Transverse colon (tissue), 4 donors: ENCODE measurements around the gene LARGE1. TPM values are rescaled to one million over a fixed set of nuclear protein-coding genes. Genes with fewer than 3 reads are reported as not detected.

Source experiments
- DNase-seq: peaks from one replicate; pipeline ENCODE4 v3.0.0-alpha.2; 2019
- H3K27ac ChIP-seq, 4 donors: fragments of 200-600 bp; sonication (generic); 2 replicates each; pipeline ENCODE4 v1.5.1; 2016 to 2018; ENCODE audit warnings: inconsistent platforms in 4 of 4
- H3K27me3 ChIP-seq: fragments of 200-600 bp; sonication (generic); 2 replicates; pipeline ENCODE4 v1.5.1; 2017; ENCODE audit warnings: inconsistent platforms
- H3K36me3 ChIP-seq, 4 donors: fragments of 200-600 bp; sonication (generic); 2 replicates each; pipeline ENCODE4 v1.5.1; 2017 to 2019; ENCODE audit warnings: inconsistent platforms in 4 of 4
- H3K4me1 ChIP-seq, 4 donors: fragments of 200-600 bp; sonication (generic); 2 replicates each; pipeline ENCODE4 v1.5.1; 2017 to 2020; ENCODE audit warnings: inconsistent platforms in 4 of 4
- H3K4me3 ChIP-seq, 4 donors: fragments of 200-600 bp; sonication (generic); 1 replicate in 1 of 4; 2 replicates in 3 of 4; pipeline versions ENCODE4 v1.5.1 to v1.6.1; 2017 to 2019; ENCODE audit warnings: inconsistent platforms in 4 of 4
- H3K9me3 ChIP-seq, 2 donors: fragments of 200-600 bp; sonication (generic); 2 replicates each; pipeline ENCODE4 v1.5.1; 2017 to 2019; ENCODE audit warnings: inconsistent platforms in 2 of 2
- CTCF ChIP-seq, 5 experiments: fragments of 200-600 bp in 3 of 5; fragments of 450-650 bp in 2 of 5; sonication (generic) in 3 of 5; IDR thresholded peaks; 1 replicate in 2 of 5; 2 replicates in 3 of 5; pipeline ENCODE4 v1.5.1; 2016 to 2017; ENCODE audit warnings: antibody characterized with exemption in 5 of 5, inconsistent platforms in 3 of 5, mild to moderate bottlenecking in 2 of 5, moderate library complexity in 1 of 5
- EP300 ChIP-seq: sonication (generic); formaldehyde crosslinking; IDR thresholded peaks from one replicate; pipeline ENCODE4 v1.6.1; 2017; ENCODE audit warnings: antibody characterized with exemption, low read depth
- POLR2A ChIP-seq: fragments of 450-650 bp; IDR thresholded peaks from one replicate; pipeline ENCODE4 v1.6.1; 2016; ENCODE audit warnings: antibody characterized with exemption, mild to moderate bottlenecking, moderate library complexity
- POLR2AphosphoS5 ChIP-seq, 3 donors: sonication (generic); formaldehyde crosslinking; IDR thresholded peaks; one replicate each; pipeline ENCODE4 v1.6.1; 2016; ENCODE audit warnings: antibody characterized with exemption in 3 of 3
- WGBS, 2 donors: methylation state at CpG; one replicate each; pipeline ENCODE4 v1.1.5; 2018; ENCODE audit warnings: low coverage in 1 of 2; 5-methylcytosine and 5-hydroxymethylcytosine counted together
- in situ Hi-C, 4 donors: fragments of 200-750 bp; cut with MboI; loops; one replicate each; pipeline versions ENCODE4 v1.15.0 to v1.15.1; 2017; ENCODE audit warnings: low sequenced_read_pairs in 3 of 4, low pct_ligation_motif_present in 1 of 4, low pct_unique_long_range_greater_than_20kb in 1 of 4
- intact Hi-C: fragments of 100-400 bp; cut with DNase I; formaldehyde crosslinking; loops from one replicate; pipeline ENCODE4 v1.15.1; 2023; ENCODE audit warnings: low total_unique reads
- total RNA-seq, 4 donors: library from RNA; depleted of rRNA; stranded (reverse); fragments of >200 nt; gene quantifications; one replicate each; pipeline ENCODE4 v1.1.0, GENCODE V29; 2016

LARGE1 gene
- total RNA-seq, 4 donors from 2014 or later: 46.5 to 304 (median 80.5) TPM

DNA sequence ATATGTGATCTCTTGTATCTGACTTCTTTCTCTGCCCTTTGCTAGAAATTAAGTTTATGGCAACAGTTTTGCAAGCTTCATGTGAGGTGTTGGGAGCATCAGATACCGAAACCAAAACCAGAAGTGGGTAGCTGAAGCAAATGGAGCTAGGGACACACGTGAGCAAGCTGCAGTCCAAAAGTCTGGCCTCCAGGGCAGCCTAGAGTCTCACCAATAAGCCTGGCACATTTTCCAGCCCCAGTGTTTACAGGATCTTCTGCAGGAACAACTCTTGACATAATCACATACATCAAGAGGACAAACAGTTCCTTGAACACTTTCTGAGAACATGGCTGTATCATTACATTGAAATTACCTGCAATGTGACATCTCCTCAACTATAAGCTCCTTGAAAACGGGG lies 114.1 kb downstream of the LARGE1 start:
- in situ Hi-C loops (no loop called here), intact Hi-C loops (loop anchor here (5.0 to 10.0 kb wide), 2 partner anchors 116 to 1841 kb away; partner anchors contain the start of gene LARGE1)
- no peak overlapping the region for H3K4me3 ChIP-seq
- peak; percentile 18 for DNase-seq
- H3K9me3 ChIP-seq: no peaks in the 10 kb centered on the region
- no peaks in the 10 kb centered on the region for H3K36me3 ChIP-seq
- H3K27ac ChIP-seq: peak overlapping the region in 3 of 4 donors; percentile 22 to 49 (median 32)
- no peaks in the 10 kb centered on the region for H3K27me3 ChIP-seq
- TF ChIP-seq EP300 (no peak), POLR2A (no peak), CTCF (IDR thresholded peaks at IDR 0.05) (no peak), POLR2AphosphoS5 (IDR thresholded peaks at IDR 0.05) (peak in 1 of 3 donors; percentile 15)
- WGBS, 2 donors: 14 to 24% methylated on average over 1 to 3 of the region's 3 CpGs
- H3K4me1 ChIP-seq: peaks cover 4 to 32% (median 10%) of the 10 kb centered on the region in 4 donors

DNA sequence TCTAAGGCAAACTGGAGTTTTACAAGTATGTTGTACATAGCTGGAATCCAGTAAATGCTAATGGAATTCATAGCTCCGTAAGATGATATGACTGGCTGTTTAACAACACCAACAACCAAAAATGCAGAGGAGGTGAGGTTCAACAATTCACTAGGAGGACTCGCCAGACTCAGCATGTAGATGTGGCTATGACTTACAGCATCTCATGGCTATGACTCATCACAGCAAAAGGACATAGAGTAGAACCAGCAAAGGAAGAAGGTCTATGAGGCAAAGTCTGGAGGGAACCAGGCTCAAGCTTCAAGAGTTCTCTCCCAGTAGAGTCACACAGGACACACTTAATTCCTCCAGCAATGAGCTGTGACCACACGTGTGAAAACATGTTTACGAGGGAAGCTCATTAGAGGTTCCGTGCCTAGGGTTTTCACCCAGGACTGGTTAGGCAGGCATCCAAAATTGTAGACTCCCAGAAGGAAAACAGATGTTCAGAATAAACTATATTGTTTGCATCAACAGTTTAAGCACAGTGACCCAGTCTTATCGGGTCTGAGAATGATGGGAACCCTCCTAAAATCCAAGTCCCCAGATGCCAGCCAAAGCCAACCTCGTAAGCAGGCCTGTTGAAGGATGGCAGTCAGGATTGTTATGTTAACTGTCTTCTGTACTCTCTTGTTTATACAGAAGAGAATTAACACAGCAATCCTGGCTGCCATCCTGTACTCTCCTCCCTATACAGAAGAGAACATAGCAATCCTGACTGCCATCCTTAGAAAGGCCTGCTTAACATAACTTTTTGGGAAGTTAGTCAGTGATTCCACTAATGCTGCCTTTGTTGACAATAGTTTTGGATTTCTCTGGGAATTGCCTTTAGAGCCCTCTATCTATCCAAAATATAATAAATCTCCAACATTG lies 116.6 kb downstream of the LARGE1 start:
- DNase-seq: no peak
- H3K36me3 ChIP-seq: no peaks in the 10 kb centered on the region
- no peaks in the 10 kb centered on the region for H3K27me3 ChIP-seq
- intact Hi-C loops: loop anchor here (10.0 kb wide), 1 partner anchor 1839 kb away; no protein-coding TSS in a partner anchor
- whole genome bisulfite sequencing, 2 donors: 66 to 69% methylated on average over 6 to 7 of the region's 7 CpGs
- H3K4me1 ChIP-seq: peaks cover 3 to 31% (median 10%) of the 10 kb centered on the region in 4 donors
- TF ChIP-seq CTCF (IDR thresholded peaks at IDR 0.05): no peak
- no peak for TF ChIP-seq EP300
- TF ChIP-seq POLR2AphosphoS5 (IDR thresholded peaks at IDR 0.05): peak; percentile 23 to 52 (median 41)
- TF ChIP-seq POLR2A: no peak
- no peaks in the 10 kb centered on the region for H3K9me3 ChIP-seq
- no peak overlapping the region for H3K4me3 ChIP-seq
- H3K27ac ChIP-seq: peak overlapping the region; percentile 62 to 74 (median 68)
- in situ Hi-C loops: no loop called here

DNA sequence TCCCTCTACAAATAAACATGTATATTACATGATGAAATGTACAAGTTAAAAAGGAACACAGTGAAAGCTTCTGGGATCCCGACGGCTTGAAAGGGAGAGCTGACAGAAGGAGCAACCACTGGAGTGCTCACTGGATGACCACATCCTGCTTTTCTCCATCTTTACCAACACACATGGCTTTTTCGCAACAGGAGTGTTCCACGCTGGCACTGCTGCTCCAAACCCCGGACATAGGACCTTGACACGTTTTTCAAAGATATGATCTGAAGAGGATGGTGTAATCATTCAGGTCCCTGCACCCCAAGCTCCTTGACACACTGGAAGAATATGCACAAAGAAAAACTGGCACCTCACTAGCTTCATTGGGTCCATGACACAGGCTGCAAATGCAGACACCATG lies 121.9 kb downstream of the LARGE1 start:
- H3K4me3 ChIP-seq: no peak overlapping the region
- no peak for TF ChIP-seq CTCF (IDR thresholded peaks at IDR 0.05)
- TF ChIP-seq POLR2A: no peak
- TF ChIP-seq EP300: no peak
- no peak for TF ChIP-seq POLR2AphosphoS5 (IDR thresholded peaks at IDR 0.05)
- no peaks in the 10 kb centered on the region for H3K9me3 ChIP-seq
- H3K27ac ChIP-seq: no peak overlapping the region
- DNase-seq: no peak
- 77 to 94% methylated on average over 3 to 6 of the region's 6 CpGs for WGBS, 2 donors
- in situ Hi-C loops: no loop called here
- intact Hi-C loops: no loop called here
- H3K4me1 ChIP-seq: peaks cover 0 to 11% (median 4%) of the 10 kb centered on the region in 4 donors
- H3K27me3 ChIP-seq: no peaks in the 10 kb centered on the region
- H3K36me3 ChIP-seq: no peaks in the 10 kb centered on the region

DNA sequence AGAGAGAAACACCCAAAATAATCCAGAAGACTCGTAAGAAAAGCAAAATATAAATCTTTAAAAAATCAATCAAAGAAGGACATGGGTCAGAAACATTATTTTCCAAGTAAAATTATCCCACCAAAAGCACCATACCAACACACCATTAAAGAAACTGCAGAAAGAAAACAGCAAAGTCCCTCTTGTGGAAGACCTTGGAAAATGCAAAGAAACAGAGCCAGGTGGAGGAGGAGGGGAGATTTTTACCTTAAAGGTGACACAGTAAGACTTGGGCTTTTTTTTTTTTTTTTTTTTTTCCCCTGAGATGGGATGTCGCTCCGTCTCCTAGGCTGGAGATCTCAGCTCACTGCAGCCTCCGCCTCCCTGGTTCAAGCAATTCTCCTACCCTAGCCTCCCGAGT lies 123.8 kb downstream of the LARGE1 start:
- WGBS, 2 donors: 91 to 97% methylated on average over 5 of the region's 5 CpGs
- in situ Hi-C loops: no loop called here
- TF ChIP-seq EP300 (no peak), CTCF (IDR thresholded peaks at IDR 0.05) (no peak), POLR2A (no peak), POLR2AphosphoS5 (IDR thresholded peaks at IDR 0.05) (no peak)
- intact Hi-C loops: no loop called here
- H3K36me3 ChIP-seq: no peaks in the 10 kb centered on the region
- no peaks in the 10 kb centered on the region for H3K9me3 ChIP-seq
- no peak for DNase-seq
- peaks cover 0 to 16% (median 5%) of the 10 kb centered on the region in 4 donors for H3K4me1 ChIP-seq
- no peak overlapping the region for H3K27ac ChIP-seq
- H3K4me3 ChIP-seq: no peak overlapping the region
- no peaks in the 10 kb centered on the region for H3K27me3 ChIP-seq
